GM12865 (cell line): ENCODE data around the gene CENPU.

Experiments
- DNase-seq: peaks from one replicate; pipeline ENCODE4 v3.0.0; 2010; ENCODE audit warnings: low read depth
- H3K4me3 ChIP-seq: 2 replicates; pipeline ENCODE4 v1.5.1; 2011; ENCODE audit warnings: mild to moderate bottlenecking, low read depth, low read length, control low read depth
- CTCF ChIP-seq: IDR thresholded peaks from 2 replicates; pipeline ENCODE4 v1.5.1; 2011; ENCODE audit warnings: low read length, control low read depth, low read depth, inconsistent platforms; ENCODE audit not compliant: insufficient read depth; ENCODE audit errors: missing control alignments

The CENPU gene

GRCh38 chr4:184774152-184774551 is 40.3 kb upstream of the CENPU start:
- H3K4me3 ChIP-seq = no peak overlapping the region
- DNase-seq = no peak
- no peak for TF ChIP-seq CTCF

- no peak for TF ChIP-seq CTCF
- no peak overlapping the region for H3K4me3 ChIP-seq
- DNase-seq = no peak
Observed at GRCh38 chr4:184771416-184771815, 37.5 kb upstream of the CENPU start.

GRCh38 chr4:184769141-184769765 is 35.4 kb upstream of the CENPU start:
- no peak for TF ChIP-seq CTCF
- H3K4me3 ChIP-seq = no peak overlapping the region
- DNase-seq = no peak

GRCh38 chr4:184768296-184768695 is 34.4 kb upstream of the CENPU start:
- no peak for TF ChIP-seq CTCF
- H3K4me3 ChIP-seq = no peak overlapping the region
- no peak for DNase-seq

- H3K4me3 ChIP-seq = no peak overlapping the region
- TF ChIP-seq CTCF = no peak
- DNase-seq = no peak
Observed at GRCh38 chr4:184766446-184766845, 32.5 kb upstream of the CENPU start.

- H3K4me3 ChIP-seq = no peak overlapping the region
- no peak for TF ChIP-seq CTCF
- DNase-seq = no peak
Observed at GRCh38 chr4:184765473-184766340, 31.8 kb upstream of the CENPU start.
